K562 (cell line): ENCODE measurements around the gene CKAP5. TPM values are rescaled to one million over a fixed set of nuclear protein-coding genes. Genes with fewer than 3 reads are reported as not detected.

Experiments
- MTA1 ChIP-seq: fragments of 450-650 bp; IDR thresholded peaks from 2 replicates; pipeline ENCODE4 v1.6.1; 2017; ENCODE audit warnings: borderline replicate concordance
- THRAP3 ChIP-seq: fragments of 450-650 bp; IDR thresholded peaks from 2 replicates; pipeline ENCODE4 v1.6.1; 2016; ENCODE audit warnings: mild to moderate bottlenecking, inconsistent platforms, borderline replicate concordance
- ZBTB33 ChIP-seq: sonication (generic); formaldehyde crosslinking; IDR thresholded peaks from 2 replicates; pipeline ENCODE4 v1.8.1; 2023; ENCODE audit warnings: mild to moderate bottlenecking, missing genetic modification reagents
- ZNF140 ChIP-seq: fragments of 250-450 bp; sonication (Bioruptor Pico); IDR thresholded peaks from 2 replicates; pipeline ENCODE4 v1.8.0; 2021; ENCODE audit warnings: moderate library complexity, mild to moderate bottlenecking, inconsistent platforms
- ZNF444 ChIP-seq: fragments of 250-450 bp; sonication (Bioruptor Pico); IDR thresholded peaks from 2 replicates; pipeline ENCODE4 v1.4.0; 2020; ENCODE audit warnings: mild to moderate bottlenecking, moderate library complexity
- polyA plus RNA-seq, 8 experiments: library from polyadenylated mRNA; depleted of rRNA in 4 of 8; stranded (reverse) in 5 of 8; unstranded in 3 of 8; fragments of >200 nt; fragmentation: Nextera tagmentation in 2 of 8; fragmentation: Illumina TruSeq in 1 of 8; extraction: Ambion mirVana in 2 of 8; extraction: Trizol in 1 of 8; gene quantifications; 2 replicates each; pipeline versions ENCODE4 v1.2.1 to v1.2.3, GENCODE V29; 2011 to 2014; ENCODE audit warnings: inconsistent platforms in 1 of 8, missing spikeins in 1 of 8
- total RNA-seq, 7 experiments: library from RNA; depleted of rRNA in 6 of 7; stranded (reverse); fragments of >200 nt in 6 of 7; fragmentation: Illumina TruSeq in 2 of 7; extraction: Trizol in 2 of 7; gene quantifications; 2 replicates each; pipeline versions ENCODE4 v1.2.1 to v1.2.3, GENCODE V29; 2011 to 2021; ENCODE audit warnings: low replicate concordance in 1 of 7
- TF ChIP-seq, protein P1 (sequence below): sonication (generic); formaldehyde crosslinking; IDR thresholded peaks from 2 replicates; pipeline ENCODE4 v1.8.0; 2022; ENCODE audit warnings: mild to moderate bottlenecking, missing genetic modification reagents
- TF ChIP-seq, protein P2 (sequence below): fragments of 450-650 bp; IDR thresholded peaks from 2 replicates; pipeline ENCODE4 v1.6.1; 2018; ENCODE audit not compliant: partially characterized antibody
- TF ChIP-seq, protein P3 (sequence below): fragments of 150-350 bp; conservative IDR thresholded peaks from 2 replicates; pipeline ENCODE4 v1.6.1; 2014; ENCODE audit warnings: low read length

The CKAP5 gene
- total and polyA plus RNA-seq, 9 of the 15 experiments (the other 6 are each of a cell fraction or from before 2014, with no cell fraction given), result 60.1 to 239 (median 139) TPM

DNA sequence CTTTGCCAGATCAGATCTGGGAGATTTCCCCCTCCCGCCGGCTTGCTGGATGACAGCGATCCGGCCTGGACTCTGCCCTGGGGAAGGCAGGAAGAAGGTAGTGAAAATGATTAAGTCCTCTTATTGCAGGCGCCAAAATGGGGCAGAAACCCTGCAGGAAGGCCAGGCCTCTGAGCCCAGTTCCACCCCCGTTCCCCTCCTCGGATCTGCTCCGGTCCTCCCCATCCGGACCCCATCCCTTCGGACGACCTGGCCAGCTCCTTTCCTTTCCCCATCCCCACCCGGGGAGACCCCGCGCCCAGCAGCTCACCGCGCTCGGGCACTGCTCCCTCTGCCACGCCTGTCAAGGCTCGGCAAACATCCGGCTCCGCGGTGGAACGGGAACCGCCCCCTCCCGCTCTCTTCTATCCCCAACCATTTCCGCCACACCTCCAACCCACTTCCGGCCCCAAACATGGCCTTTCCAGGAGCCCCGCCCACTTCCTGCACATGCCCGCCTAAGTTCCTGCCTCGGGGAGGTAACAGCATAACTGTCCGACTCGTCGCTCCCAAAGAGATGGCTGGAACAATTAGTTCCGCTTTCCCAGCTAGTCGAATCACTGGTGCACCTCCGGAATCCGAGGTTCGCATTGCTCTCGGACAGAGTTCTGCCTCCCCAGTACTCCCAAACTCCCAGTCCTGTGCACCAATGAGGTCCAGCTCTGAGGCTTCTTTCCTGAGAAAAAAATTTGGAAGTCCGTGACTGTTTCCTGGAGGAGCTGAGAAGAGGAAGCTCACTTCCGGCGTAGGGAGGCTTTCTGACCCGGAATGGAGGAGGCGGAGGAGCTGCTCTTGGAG, 145.6 kb downstream of the CKAP5 start, which contains the start of the genes ARHGAP1 and ZNF408 (continued):
- TF ChIP-seq, protein P1, sequence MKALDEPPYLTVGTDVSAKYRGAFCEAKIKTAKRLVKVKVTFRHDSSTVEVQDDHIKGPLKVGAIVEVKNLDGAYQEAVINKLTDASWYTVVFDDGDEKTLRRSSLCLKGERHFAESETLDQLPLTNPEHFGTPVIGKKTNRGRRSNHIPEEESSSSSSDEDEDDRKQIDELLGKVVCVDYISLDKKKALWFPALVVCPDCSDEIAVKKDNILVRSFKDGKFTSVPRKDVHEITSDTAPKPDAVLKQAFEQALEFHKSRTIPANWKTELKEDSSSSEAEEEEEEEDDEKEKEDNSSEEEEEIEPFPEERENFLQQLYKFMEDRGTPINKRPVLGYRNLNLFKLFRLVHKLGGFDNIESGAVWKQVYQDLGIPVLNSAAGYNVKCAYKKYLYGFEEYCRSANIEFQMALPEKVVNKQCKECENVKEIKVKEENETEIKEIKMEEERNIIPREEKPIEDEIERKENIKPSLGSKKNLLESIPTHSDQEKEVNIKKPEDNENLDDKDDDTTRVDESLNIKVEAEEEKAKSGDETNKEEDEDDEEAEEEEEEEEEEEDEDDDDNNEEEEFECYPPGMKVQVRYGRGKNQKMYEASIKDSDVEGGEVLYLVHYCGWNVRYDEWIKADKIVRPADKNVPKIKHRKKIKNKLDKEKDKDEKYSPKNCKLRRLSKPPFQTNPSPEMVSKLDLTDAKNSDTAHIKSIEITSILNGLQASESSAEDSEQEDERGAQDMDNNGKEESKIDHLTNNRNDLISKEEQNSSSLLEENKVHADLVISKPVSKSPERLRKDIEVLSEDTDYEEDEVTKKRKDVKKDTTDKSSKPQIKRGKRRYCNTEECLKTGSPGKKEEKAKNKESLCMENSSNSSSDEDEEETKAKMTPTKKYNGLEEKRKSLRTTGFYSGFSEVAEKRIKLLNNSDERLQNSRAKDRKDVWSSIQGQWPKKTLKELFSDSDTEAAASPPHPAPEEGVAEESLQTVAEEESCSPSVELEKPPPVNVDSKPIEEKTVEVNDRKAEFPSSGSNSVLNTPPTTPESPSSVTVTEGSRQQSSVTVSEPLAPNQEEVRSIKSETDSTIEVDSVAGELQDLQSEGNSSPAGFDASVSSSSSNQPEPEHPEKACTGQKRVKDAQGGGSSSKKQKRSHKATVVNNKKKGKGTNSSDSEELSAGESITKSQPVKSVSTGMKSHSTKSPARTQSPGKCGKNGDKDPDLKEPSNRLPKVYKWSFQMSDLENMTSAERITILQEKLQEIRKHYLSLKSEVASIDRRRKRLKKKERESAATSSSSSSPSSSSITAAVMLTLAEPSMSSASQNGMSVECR (CRISPR knock-in tag), result peak; percentile 96
- TF ChIP-seq ZNF444 (CRISPR knock-in tag) (no peak), MTA1 (peak; percentile 51; the same call in 1 of the 2 replicates), ZBTB33 (CRISPR knock-in tag) (peak; percentile 46; the same call in 1 of the 2 replicates), THRAP3 (no peak), ZNF140 (CRISPR knock-in tag) (no peak)
- TF ChIP-seq, protein P2, sequence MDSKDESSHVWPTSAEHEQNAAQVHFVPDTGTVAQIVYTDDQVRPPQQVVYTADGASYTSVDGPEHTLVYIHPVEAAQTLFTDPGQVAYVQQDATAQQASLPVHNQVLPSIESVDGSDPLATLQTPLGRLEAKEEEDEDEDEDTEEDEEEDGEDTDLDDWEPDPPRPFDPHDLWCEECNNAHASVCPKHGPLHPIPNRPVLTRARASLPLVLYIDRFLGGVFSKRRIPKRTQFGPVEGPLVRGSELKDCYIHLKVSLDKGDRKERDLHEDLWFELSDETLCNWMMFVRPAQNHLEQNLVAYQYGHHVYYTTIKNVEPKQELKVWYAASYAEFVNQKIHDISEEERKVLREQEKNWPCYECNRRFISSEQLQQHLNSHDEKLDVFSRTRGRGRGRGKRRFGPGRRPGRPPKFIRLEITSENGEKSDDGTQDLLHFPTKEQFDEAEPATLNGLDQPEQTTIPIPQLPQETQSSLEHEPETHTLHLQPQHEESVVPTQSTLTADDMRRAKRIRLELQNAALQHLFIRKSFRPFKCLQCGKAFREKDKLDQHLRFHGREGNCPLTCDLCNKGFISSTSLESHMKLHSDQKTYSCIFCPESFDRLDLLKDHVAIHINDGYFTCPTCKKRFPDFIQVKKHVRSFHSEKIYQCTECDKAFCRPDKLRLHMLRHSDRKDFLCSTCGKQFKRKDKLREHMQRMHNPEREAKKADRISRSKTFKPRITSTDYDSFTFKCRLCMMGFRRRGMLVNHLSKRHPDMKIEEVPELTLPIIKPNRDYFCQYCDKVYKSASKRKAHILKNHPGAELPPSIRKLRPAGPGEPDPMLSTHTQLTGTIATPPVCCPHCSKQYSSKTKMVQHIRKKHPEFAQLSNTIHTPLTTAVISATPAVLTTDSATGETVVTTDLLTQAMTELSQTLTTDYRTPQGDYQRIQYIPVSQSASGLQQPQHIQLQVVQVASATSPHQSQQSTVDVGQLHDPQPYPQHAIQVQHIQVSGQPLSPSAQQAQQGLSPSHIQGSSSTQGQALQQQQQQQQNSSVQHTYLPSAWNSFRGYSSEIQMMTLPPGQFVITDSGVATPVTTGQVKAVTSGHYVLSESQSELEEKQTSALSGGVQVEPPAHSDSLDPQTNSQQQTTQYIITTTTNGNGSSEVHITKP, result peak; percentile 32
- TF ChIP-seq, protein P3, sequence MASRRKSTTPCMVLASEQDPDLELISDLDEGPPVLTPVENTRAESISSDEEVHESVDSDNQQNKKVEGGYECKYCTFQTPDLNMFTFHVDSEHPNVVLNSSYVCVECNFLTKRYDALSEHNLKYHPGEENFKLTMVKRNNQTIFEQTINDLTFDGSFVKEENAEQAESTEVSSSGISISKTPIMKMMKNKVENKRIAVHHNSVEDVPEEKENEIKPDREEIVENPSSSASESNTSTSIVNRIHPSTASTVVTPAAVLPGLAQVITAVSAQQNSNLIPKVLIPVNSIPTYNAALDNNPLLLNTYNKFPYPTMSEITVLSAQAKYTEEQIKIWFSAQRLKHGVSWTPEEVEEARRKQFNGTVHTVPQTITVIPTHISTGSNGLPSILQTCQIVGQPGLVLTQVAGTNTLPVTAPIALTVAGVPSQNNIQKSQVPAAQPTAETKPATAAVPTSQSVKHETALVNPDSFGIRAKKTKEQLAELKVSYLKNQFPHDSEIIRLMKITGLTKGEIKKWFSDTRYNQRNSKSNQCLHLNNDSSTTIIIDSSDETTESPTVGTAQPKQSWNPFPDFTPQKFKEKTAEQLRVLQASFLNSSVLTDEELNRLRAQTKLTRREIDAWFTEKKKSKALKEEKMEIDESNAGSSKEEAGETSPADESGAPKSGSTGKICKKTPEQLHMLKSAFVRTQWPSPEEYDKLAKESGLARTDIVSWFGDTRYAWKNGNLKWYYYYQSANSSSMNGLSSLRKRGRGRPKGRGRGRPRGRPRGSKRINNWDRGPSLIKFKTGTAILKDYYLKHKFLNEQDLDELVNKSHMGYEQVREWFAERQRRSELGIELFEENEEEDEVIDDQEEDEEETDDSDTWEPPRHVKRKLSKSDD, result peak; percentile 64; the same call in 1 of the 2 replicates
